BE2C (cell line): Measurements from ENCODE around the gene PLA2G2D.
A peak's percentile ranks its signal among the peaks of the same experiment; 100 is the strongest.

Experiments used
- DNase-seq: peaks from one replicate; pipeline ENCODE4 v3.0.0-alpha.2; 2020
- H3K27me3 ChIP-seq: fragments of 250-450 bp; sonication (Bioruptor Pico); 2 replicates; pipeline ENCODE4 v1.5.1; 2020; ENCODE audit warnings: mild to moderate bottlenecking
- H3K36me3 ChIP-seq: fragments of 250-450 bp; sonication (Bioruptor Pico); 2 replicates; pipeline ENCODE4 v1.5.1; 2020; ENCODE audit warnings: mild to moderate bottlenecking
- H3K4me1 ChIP-seq: fragments of 250-450 bp; sonication (Bioruptor Pico); 2 replicates; pipeline ENCODE4 v1.5.1; 2020
- H3K4me3 ChIP-seq: 2 replicates; pipeline ENCODE4 v1.5.1; 2011; ENCODE audit warnings: low read depth, low read length
- H3K9me3 ChIP-seq: fragments of 250-450 bp; sonication (Bioruptor Pico); 2 replicates; pipeline ENCODE4 v1.5.1; 2020
- TF ChIP-seq, protein P1 (sequence below): IDR thresholded peaks from 2 replicates; pipeline ENCODE4 v1.5.1; 2012; ENCODE audit warnings: mild to moderate bottlenecking, low read depth, low read length

Gene PLA2G2D

DNA sequence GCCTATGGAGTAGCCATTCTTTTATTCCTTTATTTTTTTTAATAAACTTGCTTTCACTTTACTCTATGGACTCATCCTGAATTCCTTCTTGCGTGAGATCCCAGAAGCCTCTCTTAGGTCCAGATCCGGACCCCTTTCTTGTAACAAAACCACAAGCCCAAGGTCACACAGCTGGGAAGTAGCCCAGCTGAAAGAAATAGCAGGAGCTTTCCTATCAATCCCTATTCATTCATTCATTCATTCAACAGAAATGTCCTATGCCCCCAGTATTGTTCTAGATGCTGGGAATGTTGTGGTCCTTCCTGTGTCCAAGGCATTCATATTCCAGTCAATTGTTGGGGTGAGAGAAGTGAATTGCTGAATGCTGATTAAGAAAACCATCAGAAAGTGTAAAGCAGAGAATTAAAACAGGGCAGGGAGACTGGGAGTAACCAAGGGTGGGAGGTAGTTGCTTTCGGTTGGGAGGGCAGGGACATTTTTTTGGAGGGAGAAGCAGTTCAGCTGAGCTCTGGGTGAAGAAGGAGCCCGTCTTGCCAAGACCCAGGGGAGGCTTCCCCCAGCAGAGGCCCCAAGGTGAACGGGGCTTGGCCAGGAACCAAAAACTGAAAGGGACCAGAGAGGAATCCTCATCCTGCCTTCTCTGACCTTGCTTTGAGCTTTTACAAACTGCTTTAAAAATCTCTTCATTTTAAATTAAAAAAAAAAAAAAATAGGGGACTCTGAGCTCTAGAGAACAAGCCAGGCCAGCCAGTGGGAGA, 10.8 kb downstream of the PLA2G2D start:
- Histone ChIP-seq H3K4me3 (no peak overlapping the region), H3K9me3 (no peaks in the 10 kb centered on the region), H3K36me3 (no peaks in the 10 kb centered on the region), H3K27me3 (no peaks in the 10 kb centered on the region), H3K4me1 (no peaks in the 10 kb centered on the region)
- TF ChIP-seq, protein P1, sequence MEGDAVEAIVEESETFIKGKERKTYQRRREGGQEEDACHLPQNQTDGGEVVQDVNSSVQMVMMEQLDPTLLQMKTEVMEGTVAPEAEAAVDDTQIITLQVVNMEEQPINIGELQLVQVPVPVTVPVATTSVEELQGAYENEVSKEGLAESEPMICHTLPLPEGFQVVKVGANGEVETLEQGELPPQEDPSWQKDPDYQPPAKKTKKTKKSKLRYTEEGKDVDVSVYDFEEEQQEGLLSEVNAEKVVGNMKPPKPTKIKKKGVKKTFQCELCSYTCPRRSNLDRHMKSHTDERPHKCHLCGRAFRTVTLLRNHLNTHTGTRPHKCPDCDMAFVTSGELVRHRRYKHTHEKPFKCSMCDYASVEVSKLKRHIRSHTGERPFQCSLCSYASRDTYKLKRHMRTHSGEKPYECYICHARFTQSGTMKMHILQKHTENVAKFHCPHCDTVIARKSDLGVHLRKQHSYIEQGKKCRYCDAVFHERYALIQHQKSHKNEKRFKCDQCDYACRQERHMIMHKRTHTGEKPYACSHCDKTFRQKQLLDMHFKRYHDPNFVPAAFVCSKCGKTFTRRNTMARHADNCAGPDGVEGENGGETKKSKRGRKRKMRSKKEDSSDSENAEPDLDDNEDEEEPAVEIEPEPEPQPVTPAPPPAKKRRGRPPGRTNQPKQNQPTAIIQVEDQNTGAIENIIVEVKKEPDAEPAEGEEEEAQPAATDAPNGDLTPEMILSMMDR, result no peak
- DNase-seq, result no peak

DNA sequence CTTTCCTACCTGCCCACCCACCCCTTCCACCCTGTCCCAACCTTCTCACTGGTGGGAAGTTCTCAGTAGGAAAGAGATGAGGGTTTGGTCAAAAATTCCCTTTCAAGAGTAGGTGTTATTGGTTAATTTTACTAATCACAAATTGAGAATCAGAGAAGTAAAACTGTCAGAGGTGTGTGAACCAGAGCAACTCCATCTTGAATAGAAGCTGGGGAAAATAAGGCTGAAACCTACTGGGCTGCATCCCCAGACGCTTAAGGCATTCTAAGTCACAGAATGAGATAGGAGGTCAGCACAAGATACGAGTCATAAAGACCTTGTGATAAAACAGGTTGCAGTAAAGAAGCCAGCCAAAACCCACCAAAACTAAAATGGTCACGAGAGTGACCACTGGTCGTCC, 11.5 kb downstream of the PLA2G2D start:
- Histone ChIP-seq H3K4me1 (no peaks in the 10 kb centered on the region), H3K9me3 (no peaks in the 10 kb centered on the region), H3K36me3 (no peaks in the 10 kb centered on the region), H3K4me3 (no peak overlapping the region), H3K27me3 (no peaks in the 10 kb centered on the region)
- DNase-seq, result no peak
- TF ChIP-seq, protein P1, result no peak

DNA sequence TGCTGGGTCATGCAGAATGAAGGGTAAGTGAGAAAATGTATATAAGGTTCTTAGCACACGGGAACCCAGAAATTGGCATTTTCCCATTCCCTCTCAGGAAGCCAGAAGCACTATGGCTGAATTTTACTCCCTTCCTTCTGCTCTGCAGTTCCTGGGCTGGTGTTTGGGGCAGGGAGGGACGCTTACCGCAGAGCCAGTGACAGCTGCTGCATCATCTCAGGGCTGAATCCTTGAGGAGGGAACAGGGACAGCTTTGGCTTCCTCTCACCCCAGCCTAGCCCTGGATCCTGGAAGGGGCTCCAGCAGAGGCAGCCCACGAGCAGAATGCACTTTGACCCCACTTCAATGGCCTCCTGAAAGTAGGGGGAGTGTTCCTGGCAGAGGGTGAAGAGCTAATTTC, 12.0 kb downstream of the PLA2G2D start:
- no peaks in the 10 kb centered on the region for H3K27me3 ChIP-seq
- DNase-seq, result no peak
- no peaks in the 10 kb centered on the region for H3K4me1 ChIP-seq
- no peaks in the 10 kb centered on the region for H3K9me3 ChIP-seq
- H3K4me3 ChIP-seq, result no peak overlapping the region
- no peaks in the 10 kb centered on the region for H3K36me3 ChIP-seq
- TF ChIP-seq, protein P1, result no peak

DNA sequence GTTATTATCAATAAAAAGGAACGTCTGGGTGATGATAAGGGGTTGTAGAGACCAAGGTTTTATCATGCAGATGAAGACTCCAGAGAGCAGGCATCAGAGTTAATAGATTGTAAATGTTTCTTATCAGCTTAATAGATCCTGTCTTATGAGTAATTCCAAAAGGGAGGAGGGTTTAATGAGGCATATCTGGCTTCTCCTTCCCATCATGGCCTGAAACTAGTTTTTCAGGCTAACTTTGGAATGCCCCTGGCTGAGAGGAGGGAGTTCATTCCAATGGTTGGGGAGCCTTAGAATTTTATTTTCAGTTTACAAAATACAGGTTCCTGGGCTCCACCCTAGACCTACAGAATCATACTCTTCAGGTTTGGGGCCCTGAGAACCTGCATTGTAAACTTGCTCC, 13.5 kb downstream of the PLA2G2D start:
- TF ChIP-seq, protein P1, result no peak
- no peaks in the 10 kb centered on the region for H3K4me1 ChIP-seq
- H3K27me3 ChIP-seq, result no peaks in the 10 kb centered on the region
- H3K36me3 ChIP-seq, result no peaks in the 10 kb centered on the region
- H3K9me3 ChIP-seq, result no peaks in the 10 kb centered on the region
- no peak overlapping the region for H3K4me3 ChIP-seq
- DNase-seq, result no peak

DNA sequence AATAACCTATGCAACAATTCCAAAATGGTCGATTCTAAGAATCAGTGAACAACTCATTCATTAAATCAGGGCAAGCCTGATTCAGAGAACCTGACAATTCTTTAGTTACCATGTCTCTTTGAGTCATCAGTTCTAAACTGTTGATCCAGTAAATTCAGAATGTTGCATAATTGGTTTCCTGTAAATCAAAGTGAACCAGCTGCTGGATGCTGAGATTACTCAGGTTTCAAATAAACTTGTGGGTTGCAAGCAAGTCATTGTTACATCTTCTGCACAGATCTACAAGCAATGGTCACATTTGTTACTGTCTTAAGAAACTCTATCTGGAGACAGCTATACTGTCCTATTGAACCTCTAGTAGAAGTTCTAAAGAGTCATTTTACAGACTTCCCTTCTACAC, 16.5 kb downstream of the PLA2G2D start:
- Histone ChIP-seq H3K27me3 (no peaks in the 10 kb centered on the region), H3K4me1 (no peaks in the 10 kb centered on the region), H3K9me3 (no peaks in the 10 kb centered on the region), H3K36me3 (no peaks in the 10 kb centered on the region), H3K4me3 (no peak overlapping the region)
- no peak for DNase-seq
- TF ChIP-seq, protein P1, result no peak

DNA sequence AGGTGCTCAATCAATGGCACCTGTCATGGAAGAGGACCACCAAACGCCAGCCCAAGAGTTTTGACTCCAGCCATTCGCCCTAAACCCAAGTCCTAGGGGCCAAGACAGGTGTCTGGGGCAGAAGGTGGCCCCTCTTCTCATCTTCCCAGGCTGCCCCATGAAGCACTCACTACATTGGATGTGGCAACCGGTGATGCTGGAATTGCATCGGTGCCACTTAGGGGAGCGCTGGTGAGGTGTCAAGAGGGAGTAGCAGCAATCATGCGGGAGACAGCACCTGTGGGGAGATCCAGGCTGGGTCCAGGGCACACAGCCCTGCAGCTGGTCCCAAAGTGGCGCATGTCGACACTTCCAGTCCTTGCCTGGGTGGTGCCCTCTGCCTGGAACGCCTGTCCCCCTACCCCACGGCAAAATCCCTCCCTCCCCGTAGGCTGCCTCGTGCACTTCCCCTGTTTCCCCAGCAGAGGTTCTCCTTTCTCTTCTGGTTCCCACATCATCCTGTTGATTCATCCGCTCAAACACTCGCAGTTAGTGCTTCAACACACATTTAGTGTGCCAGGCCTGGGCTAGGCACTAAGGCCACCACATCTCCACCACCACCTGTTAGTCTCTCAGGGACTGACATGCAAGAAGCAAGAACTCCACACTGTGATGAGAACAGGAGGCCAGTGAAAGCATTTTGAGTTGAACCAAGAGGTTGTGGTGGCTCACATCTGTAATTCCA, 18.5 kb downstream of the PLA2G2D start:
- TF ChIP-seq, protein P1, result peak; percentile 62
- H3K27me3 ChIP-seq, result no peaks in the 10 kb centered on the region
- H3K9me3 ChIP-seq, result no peaks in the 10 kb centered on the region
- H3K4me1 ChIP-seq, result no peaks in the 10 kb centered on the region
- DNase-seq, result peak; percentile 26
- H3K4me3 ChIP-seq, result no peak overlapping the region
- no peaks in the 10 kb centered on the region for H3K36me3 ChIP-seq
